Keratinocyte (primary cell): ENCODE data around the gene RAD23B.

Source experiments
- EZH2 ChIP-seq: IDR thresholded peaks from one replicate; pipeline ENCODE4 v1.6.1; 2012; ENCODE audit warnings: inconsistent platforms, mild to moderate bottlenecking, low read length, moderate library complexity
- TF ChIP-seq, protein P1 (sequence below), 3 experiments: IDR thresholded peaks in 1 of 3; conservative IDR thresholded peaks in 1 of 3; optimal IDR thresholded peaks in 1 of 3; 2 replicates in 2 of 3; 3 replicates in 1 of 3; pipeline versions ENCODE3 to v1.5.1; 2011; ENCODE audit warnings: low read length in 3 of 3, mild to moderate bottlenecking in 3 of 3, moderate library complexity in 2 of 3, control low read depth in 1 of 3, inconsistent platforms in 1 of 3; ENCODE audit not compliant: insufficient read depth in 2 of 3; ENCODE audit errors: extremely low read depth in 1 of 3

DNA sequence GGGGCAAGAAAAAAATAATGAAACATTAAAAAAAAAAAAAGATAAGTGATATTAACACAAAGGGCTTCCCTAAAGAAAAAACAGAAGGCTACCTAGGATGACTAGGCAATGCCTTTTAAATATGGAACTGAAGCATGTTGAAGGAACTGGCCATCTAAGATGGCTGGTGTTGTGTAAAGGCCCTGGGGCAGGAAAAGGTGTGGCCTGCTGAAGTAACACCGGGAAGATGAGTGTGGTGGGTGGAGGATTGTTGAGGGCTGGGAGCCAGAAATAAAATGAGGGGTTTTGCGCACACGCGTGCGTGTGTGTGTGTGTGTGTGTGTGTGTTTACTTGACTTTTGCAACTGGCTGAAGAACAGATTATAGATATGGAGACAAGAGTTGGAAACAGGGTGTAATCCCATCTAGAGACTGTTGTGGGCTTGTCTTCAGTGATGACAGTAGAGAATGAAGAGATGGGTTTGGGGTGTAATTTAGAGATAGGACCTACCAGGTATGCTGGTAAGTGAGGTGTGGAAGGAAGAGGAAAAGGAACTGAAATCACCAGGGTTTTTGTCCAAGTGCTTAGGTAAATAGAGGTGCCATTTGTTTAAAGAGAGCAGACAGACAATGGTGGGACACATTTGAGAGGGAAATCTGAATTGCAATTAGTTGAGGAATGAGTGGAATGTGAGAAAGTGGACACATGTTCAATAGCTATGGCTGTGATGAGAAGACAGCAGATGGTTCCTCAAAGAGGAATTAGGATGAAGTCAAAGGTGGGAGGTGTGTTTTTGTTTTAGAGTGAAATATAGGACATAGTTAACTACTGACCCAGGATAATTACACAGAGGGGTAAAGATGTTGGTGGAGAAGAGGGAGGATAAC is 33.9 kb downstream of the RAD23B start:
- TF ChIP-seq, protein P1, sequence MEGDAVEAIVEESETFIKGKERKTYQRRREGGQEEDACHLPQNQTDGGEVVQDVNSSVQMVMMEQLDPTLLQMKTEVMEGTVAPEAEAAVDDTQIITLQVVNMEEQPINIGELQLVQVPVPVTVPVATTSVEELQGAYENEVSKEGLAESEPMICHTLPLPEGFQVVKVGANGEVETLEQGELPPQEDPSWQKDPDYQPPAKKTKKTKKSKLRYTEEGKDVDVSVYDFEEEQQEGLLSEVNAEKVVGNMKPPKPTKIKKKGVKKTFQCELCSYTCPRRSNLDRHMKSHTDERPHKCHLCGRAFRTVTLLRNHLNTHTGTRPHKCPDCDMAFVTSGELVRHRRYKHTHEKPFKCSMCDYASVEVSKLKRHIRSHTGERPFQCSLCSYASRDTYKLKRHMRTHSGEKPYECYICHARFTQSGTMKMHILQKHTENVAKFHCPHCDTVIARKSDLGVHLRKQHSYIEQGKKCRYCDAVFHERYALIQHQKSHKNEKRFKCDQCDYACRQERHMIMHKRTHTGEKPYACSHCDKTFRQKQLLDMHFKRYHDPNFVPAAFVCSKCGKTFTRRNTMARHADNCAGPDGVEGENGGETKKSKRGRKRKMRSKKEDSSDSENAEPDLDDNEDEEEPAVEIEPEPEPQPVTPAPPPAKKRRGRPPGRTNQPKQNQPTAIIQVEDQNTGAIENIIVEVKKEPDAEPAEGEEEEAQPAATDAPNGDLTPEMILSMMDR (optimal IDR thresholded peaks at IDR 0.05 in 1 of 3, IDR thresholded peaks at IDR 0.05 in 1 of 3, conservative IDR thresholded peaks at IDR 0.05 in 1 of 3; ENCODE audit: extremely low read depth in 1 of 3, insufficient read depth in 2 of 3, low read length in 3 of 3) = no peak
- TF ChIP-seq EZH2 = no peak
